OCI-LY3 (cell line): ENCODE results near the gene MCM6.

Experiments
- H2AFZ ChIP-seq: fragments of 200-600, 300-600 bp; shearing (Covaris generic); 2 replicates; pipeline ENCODE4 v1.6.0; 2014; ENCODE audit warnings: antibody characterized with exemption, low read depth, low read length
- H3K27ac ChIP-seq: fragments of 200-600, 300-600 bp; sonication (generic); 2 replicates; pipeline ENCODE4 v1.5.1; 2014; ENCODE audit warnings: mild to moderate bottlenecking, low read length, moderate library complexity, mixed read lengths
- H3K27me3 ChIP-seq: fragments of 200-600, 300-600 bp; sonication (generic); 2 replicates; pipeline ENCODE4 v1.6.1; 2014; ENCODE audit warnings: low read depth, low read length, mixed read lengths
- H3K36me3 ChIP-seq: fragments of 200-600, 300-600 bp; sonication (generic); replicated peaks from 2 replicates; pipeline ENCODE3; 2014; ENCODE audit warnings: low read depth, low read length, mixed read lengths
- H3K4me1 ChIP-seq: fragments of 300-600, 200-600 bp; sonication (generic); 2 replicates; pipeline ENCODE4 v1.6.1; 2014; ENCODE audit warnings: low read length, mixed read lengths
- H3K4me2 ChIP-seq: fragments of 200-600, 300-600 bp; sonication (generic); 2 replicates; pipeline ENCODE4 v1.6.1; 2014; ENCODE audit warnings: low read length, mixed read lengths
- H3K4me3 ChIP-seq: fragments of 300-600, 200-600 bp; sonication (generic); 2 replicates; pipeline ENCODE4 v1.5.1; 2014; ENCODE audit warnings: antibody characterized with exemption, mild to moderate bottlenecking, low read length, moderate library complexity
- H3K79me2 ChIP-seq: fragments of 300-600, 200-600 bp; shearing (Covaris generic); 2 replicates; pipeline ENCODE4 v1.6.1; 2014; ENCODE audit warnings: mild to moderate bottlenecking, low read length, mixed read lengths
- H3K9ac ChIP-seq: fragments of 300-600, 200-600 bp; shearing (Covaris generic); 2 replicates; pipeline ENCODE4 v1.6.0; 2014; ENCODE audit warnings: mild to moderate bottlenecking, low read length, moderate library complexity
- H3K9me3 ChIP-seq: fragments of 200-600, 300-600 bp; shearing (Covaris generic); 2 replicates; pipeline ENCODE4 v1.6.1; 2014; ENCODE audit warnings: low read length, mixed read lengths; ENCODE audit not compliant: insufficient read depth
- H4K20me1 ChIP-seq: fragments of 200-600, 300-600 bp; sonication (generic); 2 replicates; pipeline ENCODE4 v1.6.1; 2016; ENCODE audit warnings: low read length, mixed read lengths; ENCODE audit not compliant: insufficient read depth
- EZH2phosphoT487 ChIP-seq: fragments of 200-600 bp; shearing (Covaris generic); IDR thresholded peaks from 2 replicates; pipeline ENCODE4 v1.6.1; 2018; ENCODE audit warnings: antibody characterized with exemption, mixed run types, low read depth
- TF ChIP-seq, protein P1 (sequence below): fragments of 200-600, 300-600 bp; sonication (generic); IDR thresholded peaks from 2 replicates; pipeline ENCODE4 v1.5.1; 2014; ENCODE audit warnings: antibody characterized with exemption, low read length, low read depth

Gene MCM6

DNA sequence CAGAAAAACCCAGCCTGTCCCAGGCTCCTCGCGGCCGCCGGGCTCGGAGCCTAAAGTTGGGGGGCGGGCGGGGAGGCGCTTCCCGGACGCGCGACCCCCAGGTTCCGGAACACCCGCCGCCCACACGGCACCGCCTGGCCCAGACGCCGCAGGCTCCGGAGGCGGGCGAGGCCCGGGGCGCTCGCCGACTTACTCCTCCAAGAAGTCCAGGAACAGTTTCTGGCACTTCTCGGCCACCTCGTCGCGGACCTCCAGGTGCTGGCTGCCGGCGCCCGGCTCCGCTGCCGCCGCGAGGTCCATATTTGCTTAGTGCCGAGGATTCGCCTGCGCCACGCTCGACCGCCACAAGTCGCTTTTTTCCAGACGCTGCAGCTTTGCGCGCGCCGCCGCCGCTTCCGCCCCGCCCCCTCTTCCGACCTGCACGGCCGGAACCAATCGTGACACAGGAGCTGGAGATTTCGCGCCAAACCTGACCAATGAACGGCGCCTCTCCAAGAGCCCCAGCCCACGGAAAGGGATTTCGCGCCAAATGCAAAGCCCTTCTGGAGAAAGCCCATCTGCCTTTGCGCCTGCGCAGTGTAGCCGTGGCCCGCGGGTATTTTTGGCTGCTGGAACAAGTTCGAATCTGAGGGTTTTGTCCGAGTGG lies at the start of gene MCM6:
MCM6 (minus strand) TSS at position 378 of the 646 bp plus-strand sequence; CDS start at position 300, 78 bp downstream.
- H3K79me2 ChIP-seq, result peaks cover 34% of the 10 kb centered on the region
- peaks cover 2% of the 10 kb centered on the region for H3K36me3 ChIP-seq
- H3K9ac ChIP-seq, result peak within 1 kb of the TSS; percentile 87
- peaks cover 21% of the 10 kb centered on the region for H4K20me1 ChIP-seq
- no peaks in the 10 kb centered on the region for H3K27me3 ChIP-seq
- H3K9me3 ChIP-seq, result no peaks in the 10 kb centered on the region
- no peak for TF ChIP-seq EZH2phosphoT487
- TF ChIP-seq, protein P1, sequence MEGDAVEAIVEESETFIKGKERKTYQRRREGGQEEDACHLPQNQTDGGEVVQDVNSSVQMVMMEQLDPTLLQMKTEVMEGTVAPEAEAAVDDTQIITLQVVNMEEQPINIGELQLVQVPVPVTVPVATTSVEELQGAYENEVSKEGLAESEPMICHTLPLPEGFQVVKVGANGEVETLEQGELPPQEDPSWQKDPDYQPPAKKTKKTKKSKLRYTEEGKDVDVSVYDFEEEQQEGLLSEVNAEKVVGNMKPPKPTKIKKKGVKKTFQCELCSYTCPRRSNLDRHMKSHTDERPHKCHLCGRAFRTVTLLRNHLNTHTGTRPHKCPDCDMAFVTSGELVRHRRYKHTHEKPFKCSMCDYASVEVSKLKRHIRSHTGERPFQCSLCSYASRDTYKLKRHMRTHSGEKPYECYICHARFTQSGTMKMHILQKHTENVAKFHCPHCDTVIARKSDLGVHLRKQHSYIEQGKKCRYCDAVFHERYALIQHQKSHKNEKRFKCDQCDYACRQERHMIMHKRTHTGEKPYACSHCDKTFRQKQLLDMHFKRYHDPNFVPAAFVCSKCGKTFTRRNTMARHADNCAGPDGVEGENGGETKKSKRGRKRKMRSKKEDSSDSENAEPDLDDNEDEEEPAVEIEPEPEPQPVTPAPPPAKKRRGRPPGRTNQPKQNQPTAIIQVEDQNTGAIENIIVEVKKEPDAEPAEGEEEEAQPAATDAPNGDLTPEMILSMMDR, result no peak
- H3K4me1 ChIP-seq, result peaks cover 9% of the 10 kb centered on the region; the same call in 1 of the 2 replicates
- peak within 1 kb of the TSS; percentile 98 for H3K4me3 ChIP-seq
- peak within 1 kb of the TSS; percentile 19; the same call in 1 of the 2 replicates for H2AFZ ChIP-seq
- peak within 1 kb of the TSS; percentile 69 for H3K27ac ChIP-seq
- H3K4me2 ChIP-seq, result peak within 1 kb of the TSS; percentile 94

DNA sequence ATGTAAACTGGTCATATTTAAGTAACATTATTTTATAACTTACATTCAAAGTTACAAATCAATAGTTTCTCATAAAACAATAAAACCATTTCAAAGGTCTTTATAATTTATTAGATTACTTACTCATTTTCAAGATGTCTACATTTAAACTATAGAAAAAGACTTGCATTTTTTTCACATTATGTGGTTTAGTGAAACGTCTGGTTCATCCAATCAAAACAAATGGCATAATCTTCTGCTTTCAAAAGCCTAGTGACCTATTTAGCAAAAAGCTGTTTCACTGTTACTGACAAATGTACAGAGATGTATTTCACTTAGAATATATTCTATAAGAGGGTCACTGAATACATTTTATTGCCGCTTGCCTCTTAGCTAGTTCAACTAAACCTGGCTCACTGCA lies 49.3 kb upstream of the MCM6 start:
- no peaks in the 10 kb centered on the region for H3K9me3 ChIP-seq
- H3K27me3 ChIP-seq, result no peaks in the 10 kb centered on the region
- no peak overlapping the region for H3K9ac ChIP-seq
- TF ChIP-seq, protein P1, result no peak
- TF ChIP-seq EZH2phosphoT487, result no peak
- H3K4me3 ChIP-seq, result no peak overlapping the region
- H3K4me2 ChIP-seq, result no peak overlapping the region
- H3K4me1 ChIP-seq, result no peaks in the 10 kb centered on the region
- H3K79me2 ChIP-seq, result no peaks in the 10 kb centered on the region
- H3K36me3 ChIP-seq, result peaks cover 29% of the 10 kb centered on the region
- H2AFZ ChIP-seq, result no peak overlapping the region
- H3K27ac ChIP-seq, result no peak overlapping the region
- H4K20me1 ChIP-seq, result peaks cover 3% of the 10 kb centered on the region; the same call in 1 of the 2 replicates

DNA sequence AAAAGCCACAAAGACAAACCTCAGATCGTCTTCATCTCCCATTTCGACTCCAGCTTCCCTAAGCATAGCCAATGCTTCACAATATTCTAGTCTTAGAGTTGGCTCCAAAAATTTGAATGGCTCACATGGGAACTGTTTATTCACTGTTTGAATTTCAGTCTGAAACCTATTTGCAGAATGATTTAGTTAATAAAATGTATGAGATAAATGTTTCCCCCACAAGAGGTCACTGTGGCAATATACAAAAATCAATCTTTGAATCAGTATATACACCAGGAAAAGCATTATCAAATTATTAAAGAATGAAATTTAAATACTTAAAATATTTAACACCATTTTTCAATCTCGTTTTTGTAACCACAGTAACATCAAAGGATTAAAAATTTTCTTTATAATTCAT lies 40.0 kb upstream of the MCM6 start:
- no peaks in the 10 kb centered on the region for H4K20me1 ChIP-seq
- H2AFZ ChIP-seq, result no peak overlapping the region
- no peaks in the 10 kb centered on the region for H3K9me3 ChIP-seq
- no peak overlapping the region for H3K4me2 ChIP-seq
- no peak overlapping the region for H3K9ac ChIP-seq
- no peaks in the 10 kb centered on the region for H3K27me3 ChIP-seq
- no peak overlapping the region for H3K4me3 ChIP-seq
- H3K79me2 ChIP-seq, result no peaks in the 10 kb centered on the region
- H3K36me3 ChIP-seq, result peaks cover 23% of the 10 kb centered on the region
- no peak for TF ChIP-seq EZH2phosphoT487
- TF ChIP-seq, protein P1, result peak; percentile 57
- no peaks in the 10 kb centered on the region for H3K4me1 ChIP-seq
- H3K27ac ChIP-seq, result no peak overlapping the region

DNA sequence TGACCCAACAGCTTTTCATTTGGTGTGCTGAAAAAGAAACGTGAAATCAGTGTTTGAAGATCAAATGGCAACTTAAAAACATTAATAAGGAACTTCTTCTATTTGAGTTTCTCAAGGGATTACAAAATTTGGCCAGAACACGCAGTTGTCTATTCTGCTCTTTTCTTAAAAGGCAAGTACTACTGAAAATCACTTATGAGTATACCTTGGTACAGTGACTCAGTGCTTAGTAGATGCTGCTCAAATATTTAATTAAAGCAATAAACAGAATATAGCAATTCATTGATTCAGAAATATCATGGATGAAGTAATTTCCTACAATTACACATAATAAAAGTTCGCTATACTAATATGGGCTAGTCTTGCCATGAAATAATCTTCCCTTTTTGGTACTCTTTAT lies 38.2 kb upstream of the MCM6 start:
- H3K79me2 ChIP-seq, result no peaks in the 10 kb centered on the region
- no peaks in the 10 kb centered on the region for H3K9me3 ChIP-seq
- H3K27ac ChIP-seq, result no peak overlapping the region
- no peaks in the 10 kb centered on the region for H3K4me1 ChIP-seq
- H3K36me3 ChIP-seq, result peaks cover 27% of the 10 kb centered on the region
- no peaks in the 10 kb centered on the region for H4K20me1 ChIP-seq
- H3K4me2 ChIP-seq, result no peak overlapping the region
- H3K9ac ChIP-seq, result no peak overlapping the region
- no peak overlapping the region for H3K4me3 ChIP-seq
- no peaks in the 10 kb centered on the region for H3K27me3 ChIP-seq
- TF ChIP-seq, protein P1, result no peak
- TF ChIP-seq EZH2phosphoT487, result no peak
- no peak overlapping the region for H2AFZ ChIP-seq
